Stimulated activated CD4-positive, alpha-beta T cell treated with anti-CD3 and anti-CD28 coated beads, TNF-alpha, amount 100 ng/mL, for 1 hour (primary cell): ENCODE results near the gene CCL3.
"Not testable (repeated sequence)": the region's sequence is repeated elsewhere in the genome, so short reads cannot be mapped to it uniquely, and the experiment has no call there.

ENCODE experiments used
- DNase-seq, 3 donors: peaks; one replicate each; pipeline ENCODE4 v3.0.0-alpha.2; 2020; ENCODE audit warnings: low read depth in 3 of 3, low spot score in 1 of 3

CCL3 gene

DNA sequence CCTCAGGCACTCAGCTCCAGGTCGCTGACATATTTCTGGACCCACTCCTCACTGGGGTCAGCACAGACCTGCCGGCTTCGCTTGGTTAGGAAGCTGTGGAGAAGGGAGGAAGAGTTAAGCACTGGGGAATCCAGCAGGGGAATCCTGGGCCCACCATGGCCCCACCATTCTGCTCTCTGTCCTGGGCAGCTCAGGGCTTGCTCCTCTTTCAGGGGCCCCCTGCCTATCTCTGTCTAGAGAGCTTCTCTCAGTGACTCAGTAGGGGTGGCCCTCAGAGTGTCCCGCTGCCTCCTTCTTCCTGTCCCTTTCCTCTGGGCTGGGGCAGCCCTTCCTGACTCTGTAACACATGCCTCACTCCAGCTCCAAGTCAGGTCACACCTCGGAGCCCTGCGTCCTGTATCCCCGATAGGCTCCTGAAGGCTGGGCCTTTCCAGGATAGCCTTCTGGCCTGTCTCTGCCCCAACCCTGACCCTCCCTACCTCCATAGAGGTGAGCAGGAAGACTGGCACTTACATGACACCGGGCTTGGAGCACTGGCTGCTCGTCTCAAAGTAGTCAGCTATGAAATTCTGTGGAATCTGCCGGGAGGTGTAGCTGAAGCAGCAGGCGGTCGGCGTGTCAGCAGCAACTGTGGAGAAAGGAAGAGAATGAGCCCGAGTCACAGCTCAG is 1.1 kb downstream of the CCL3 start:
- DNase-seq: no peak

DNA sequence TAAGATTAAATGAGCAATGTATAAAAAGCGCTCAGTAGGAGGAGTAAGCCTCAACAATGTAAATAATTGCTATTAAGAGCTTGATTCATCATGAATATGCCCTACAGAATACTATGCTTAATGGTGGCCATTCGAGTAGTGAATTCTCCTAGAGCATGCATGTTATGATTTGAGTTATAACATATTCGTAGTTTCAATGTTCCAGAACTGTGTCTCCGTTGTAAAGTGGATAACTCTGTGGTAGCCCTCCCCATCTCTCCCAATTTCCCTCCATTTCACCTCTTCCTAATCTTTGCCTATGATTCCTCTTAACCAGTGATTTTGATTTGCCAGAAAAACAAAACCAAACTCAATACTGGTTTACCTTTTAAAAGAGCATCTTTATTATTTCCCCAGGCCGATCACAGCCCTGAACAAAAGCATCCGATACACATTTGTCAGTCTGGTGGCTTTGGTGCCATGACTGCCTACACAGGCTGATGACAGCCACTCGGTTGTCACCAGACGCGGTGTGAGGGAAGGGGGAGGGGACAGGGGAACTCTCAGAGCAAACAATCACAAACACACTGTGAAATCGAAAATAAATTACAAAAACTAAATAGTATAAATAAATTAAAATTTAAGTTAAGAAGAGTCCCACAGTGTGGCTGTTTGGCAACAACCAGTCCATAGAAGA is 1.9 kb downstream of the CCL3 start:
- not testable (repeated sequence) for DNase-seq

DNA sequence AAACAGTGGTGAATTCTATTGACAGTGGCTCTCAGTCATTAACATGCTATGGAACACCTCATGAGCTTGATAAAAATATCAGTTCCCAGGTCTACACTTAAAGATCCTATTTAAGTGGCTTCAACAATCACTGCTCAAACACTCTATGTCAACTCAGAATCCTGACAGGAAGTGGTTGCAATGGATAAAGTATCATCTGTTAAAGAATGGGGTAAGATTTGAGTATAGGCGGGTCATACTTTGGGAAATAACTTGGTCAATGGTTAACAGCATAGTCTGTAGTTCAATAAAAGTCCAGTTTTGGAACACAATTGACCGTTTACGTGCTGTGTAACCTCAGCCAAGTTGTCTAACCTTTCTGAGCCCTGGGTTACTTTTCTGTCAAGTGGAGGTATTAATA is 2.5 kb downstream of the CCL3 start:
- DNase-seq: not testable (repeated sequence)

DNA sequence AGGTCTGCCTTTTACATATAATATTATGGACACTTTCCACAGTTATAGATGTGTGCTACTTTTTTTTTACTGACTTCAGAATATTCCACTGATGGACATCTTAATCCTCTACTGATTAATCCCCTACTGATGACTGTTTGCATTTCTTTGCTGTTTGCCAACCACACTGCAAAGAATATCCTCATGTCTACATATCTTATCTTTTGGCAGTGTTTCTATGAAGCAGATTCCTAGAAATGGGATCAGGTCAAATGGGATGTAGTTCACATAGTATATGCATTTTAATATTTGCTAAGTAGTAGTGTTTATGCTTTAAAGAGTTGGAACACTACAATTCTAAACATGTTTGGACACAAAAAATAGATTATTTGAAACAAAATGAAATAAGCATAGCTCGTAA is 3.2 kb downstream of the CCL3 start:
- DNase-seq: no peak

DNA sequence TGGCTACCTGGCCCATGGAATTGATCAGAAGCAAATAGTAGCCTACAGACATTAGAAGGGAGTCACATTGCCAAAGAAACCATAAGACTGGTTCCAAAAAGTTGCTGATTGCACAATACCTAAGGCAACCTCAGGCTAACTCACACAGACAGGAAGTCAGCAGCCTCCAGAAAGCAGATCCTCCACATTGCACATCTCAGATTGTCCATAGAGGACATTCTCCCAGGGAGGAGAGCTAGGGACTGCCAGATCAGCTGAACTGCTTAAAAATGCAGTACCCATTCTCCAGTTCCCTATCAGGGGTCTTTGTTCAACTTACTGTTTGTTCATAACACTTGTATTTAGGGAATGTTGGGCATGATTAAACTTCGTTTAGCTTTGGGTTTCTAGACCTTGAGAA is 4.2 kb downstream of the CCL3 start:
- no peak for DNase-seq

DNA sequence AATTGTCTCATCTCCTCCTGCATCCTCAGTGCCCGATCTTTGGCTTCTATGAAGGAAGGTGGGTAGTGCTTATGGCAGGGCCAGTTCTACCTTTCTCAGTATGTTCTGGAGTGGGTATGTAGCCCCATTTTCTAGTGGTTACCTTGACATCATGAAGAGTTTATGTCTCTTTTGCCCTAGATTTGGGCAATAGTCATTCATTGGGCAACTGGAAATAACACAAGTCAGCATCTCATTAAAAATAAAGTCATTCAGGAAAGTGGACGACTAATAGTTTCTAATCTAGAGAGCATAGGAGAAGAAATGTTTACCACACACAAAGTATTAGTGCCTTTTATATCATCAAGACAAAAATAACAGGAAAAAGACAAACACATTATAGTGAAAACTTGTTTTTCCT is 6.3 kb downstream of the CCL3 start:
- not testable (repeated sequence) for DNase-seq

DNA sequence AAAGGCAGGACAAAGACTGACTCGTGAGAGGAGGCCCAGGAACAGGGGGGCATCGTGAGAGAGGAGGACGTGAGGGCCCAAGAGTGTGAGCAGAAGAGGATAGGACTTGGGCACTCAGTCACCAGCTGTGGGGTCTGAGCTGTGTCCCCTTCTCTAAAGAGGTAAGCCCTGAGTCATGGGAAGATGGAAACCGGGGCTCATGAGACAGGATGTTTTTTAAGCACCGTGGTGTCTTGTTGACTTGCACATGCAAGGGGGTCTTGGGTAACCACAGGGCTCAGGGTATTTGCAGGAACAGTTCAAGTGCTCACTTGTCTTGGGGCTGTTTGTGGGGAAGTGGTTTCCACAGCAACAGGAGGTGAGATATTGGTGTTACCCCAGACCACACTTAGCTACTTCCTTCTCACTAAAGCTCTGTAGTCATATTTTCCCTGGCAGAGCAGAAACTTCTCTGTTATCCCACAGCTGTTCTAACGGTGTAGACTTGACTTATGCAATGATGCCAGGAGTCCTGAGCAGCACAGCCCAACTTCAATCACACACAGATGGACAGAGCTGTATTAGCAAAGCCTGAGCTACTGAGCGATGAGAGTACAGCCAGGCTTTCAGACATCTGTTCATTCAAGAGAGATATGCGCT is 7.3 kb downstream of the CCL3 start:
- not testable (repeated sequence) for DNase-seq

DNA sequence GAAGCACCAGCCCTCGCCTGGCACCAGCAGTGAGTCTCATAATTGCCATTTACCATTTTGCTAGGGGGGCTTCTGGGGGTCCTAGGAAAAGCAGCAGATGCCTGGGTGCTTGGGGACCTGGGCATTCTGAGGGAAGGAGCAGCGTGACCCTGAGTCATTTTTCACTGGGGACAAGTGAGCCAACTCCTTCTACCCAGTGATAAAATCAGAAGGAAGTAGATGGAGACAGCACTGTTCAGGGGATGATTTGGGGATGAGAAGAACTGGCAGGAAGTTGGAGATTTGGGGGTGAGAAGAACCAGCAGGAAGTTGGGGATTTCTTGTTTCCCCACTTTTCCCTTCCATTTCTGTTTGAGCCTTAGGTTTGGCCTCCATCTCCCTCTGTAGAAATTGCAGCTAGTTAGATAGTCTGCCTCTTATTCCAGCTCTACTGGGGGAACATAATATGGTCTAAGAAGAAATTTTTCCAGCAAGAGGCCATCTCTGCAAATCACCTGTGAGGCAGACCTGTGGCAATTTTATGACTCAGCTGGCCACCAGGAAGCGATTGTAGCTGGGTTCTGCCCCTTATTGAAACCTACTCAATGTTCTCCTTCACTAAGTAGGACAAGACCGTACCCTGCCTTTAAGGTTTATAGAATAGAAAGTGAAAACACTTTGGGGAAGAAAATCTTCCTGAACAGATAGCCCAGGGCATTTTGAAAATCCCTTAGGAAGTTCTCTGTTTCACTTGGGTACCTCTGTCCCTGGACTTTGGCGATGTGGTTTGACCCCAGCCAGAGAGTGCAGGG is 8.1 kb downstream of the CCL3 start:
- not testable (repeated sequence) for DNase-seq

DNA sequence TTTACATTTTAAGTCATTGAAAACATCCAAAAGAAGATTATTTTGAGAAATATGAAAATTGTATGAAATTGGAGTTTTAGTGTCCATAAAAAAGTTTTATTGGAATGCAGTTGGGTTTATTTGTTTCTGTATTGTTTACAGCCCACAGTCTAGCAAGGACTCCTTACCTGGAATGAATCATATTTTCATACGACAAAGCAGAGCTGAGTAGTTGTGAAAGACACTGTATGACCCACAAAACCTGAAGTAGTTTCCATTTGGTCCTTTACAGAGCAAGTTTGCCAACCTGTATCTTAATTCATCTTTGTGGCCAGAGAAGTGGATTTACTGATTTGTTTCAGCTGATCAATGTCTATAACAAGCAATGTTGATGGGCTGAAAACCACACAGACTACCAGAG is 15.6 kb downstream of the CCL3 start:
- DNase-seq: no peak

DNA sequence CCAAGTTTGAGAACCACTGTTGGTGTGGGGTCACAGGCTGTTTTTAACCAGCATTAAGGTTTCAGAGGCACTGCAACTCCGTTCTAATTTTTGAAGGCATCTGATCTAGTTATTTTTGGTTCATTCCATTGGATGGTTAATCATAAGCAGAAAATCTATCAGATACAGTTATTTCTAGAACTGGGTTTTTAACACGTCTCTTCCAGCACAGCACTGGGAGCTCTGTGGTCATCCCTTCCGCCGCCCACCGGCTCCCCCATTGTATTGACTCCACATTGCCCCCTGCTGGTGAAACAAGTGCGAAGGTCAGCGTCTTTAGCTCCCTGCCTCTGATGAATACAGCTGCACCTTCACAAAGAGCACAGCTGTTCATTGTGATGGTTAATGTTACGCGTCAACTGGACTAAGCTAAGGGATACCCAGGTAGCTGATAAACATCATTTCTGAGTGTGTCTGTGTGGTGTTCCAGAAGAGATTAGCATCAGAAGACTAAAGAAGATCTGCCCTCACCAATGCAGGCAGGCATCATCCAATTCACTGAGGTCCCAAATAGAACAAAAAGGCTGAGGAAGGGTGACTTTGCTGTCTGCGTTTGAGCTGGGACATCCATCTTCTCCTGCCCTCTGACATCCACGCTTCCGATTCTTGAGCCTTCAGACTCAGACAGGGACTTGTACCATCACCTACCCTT is 17.4 kb downstream of the CCL3 start:
- peak in 1 of 3 donors; percentile 15 for DNase-seq

DNA sequence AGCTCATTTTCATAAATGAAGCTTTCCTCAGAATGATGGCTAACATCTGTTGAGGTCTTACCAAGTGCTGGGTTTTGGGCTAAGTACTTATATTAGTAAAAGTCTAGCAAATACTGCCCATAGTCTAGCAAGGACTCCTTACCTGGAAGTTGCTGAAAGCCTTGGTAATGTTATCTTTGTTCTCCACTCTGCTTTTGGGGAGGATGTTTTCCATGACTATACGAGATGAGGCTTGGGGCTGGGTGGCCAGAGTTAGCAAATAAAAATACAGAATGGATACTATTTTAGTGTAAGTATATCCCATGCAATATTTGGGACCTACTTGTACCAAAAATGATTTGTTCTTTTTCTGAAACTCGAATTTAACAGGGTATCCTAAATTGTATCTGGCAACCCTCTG is 18.2 kb downstream of the CCL3 start:
- no peak for DNase-seq

DNA sequence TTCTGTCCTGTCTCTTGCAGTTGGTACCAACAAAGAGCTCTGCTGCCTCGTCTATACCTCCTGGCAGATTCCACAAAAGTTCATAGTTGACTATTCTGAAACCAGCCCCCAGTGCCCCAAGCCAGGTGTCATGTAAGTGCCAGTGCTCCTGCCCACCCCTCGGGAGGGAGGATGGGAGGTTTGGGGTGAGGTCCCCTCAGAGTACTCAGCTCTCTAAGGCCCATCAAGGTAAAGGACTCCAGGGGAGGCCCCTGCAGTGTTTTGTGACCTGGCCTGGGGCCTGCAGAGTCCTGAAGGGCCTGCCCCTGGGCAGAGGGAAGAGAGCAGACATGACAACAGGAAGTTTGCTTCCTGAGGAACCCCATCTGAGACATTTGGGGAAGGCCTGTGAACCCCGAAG is 19.5 kb downstream of the CCL3 start:
- DNase-seq: no peak

DNA sequence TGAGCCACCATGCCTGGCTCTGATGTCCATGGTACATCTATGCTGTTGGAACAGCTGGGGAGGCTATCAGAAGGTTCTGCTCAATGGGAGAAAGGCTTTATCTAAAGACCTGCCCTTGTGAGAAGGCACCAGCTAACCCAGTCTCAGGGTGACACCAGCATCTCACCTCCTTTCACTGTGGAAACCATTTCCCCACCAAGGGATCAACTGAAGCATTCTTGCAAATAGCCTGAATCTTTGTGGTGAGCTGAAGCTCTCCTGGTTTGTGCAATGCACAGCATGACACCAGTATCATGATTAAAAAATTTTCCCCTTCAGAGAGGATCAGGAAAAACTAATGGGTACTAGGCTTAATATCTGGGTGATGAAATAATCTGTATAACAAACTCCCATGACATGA is 20.8 kb downstream of the CCL3 start:
- DNase-seq: no peak

DNA sequence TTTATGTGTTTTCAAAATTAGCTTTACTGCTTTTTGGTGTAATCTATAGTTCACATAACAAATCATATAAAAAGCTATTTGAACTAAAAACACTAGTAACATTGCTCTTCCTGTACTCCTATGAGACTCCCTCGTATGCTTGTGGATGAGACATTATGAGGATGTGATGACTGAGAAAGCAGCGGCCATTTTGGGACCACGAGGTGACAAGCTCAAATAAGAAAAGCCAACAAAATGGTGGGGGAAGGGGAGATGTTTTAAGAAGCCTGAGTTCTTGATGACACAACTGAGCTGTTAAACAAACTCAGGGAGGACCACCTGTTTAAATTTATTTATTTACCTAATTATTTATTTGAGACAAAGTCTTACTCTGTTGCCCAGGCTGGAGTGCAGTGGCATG is 21.4 kb downstream of the CCL3 start:
- no peak for DNase-seq

DNA sequence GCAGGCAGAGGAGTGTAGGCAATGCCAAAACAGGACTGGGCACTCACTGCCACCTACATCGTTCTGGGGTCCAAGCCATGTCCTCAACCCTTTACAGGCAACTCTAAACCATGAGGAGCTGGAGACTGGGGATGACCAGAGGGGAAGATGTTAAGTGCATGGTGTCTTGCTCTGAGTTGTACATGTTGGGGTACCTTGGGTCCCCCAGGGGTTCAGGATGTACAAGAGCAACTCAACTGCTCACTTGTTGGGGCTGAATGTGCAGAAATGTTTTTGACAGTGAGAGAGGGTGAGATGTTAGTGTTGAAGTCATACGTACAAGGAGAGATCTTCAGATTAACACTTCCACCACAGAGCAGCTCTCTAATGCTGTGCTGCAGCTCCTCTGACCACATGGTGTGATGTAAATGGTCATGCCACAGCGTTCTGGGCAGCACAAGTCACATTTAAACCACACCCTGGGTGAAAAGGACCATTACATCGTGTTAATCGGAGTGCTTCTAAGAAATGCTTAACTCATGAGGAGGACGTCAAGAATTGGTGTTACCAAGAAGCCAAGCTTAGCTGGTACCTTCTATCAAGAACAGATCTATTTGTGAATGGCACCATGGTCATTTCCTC is 23.5 kb downstream of the CCL3 start:
- no peak for DNase-seq

DNA sequence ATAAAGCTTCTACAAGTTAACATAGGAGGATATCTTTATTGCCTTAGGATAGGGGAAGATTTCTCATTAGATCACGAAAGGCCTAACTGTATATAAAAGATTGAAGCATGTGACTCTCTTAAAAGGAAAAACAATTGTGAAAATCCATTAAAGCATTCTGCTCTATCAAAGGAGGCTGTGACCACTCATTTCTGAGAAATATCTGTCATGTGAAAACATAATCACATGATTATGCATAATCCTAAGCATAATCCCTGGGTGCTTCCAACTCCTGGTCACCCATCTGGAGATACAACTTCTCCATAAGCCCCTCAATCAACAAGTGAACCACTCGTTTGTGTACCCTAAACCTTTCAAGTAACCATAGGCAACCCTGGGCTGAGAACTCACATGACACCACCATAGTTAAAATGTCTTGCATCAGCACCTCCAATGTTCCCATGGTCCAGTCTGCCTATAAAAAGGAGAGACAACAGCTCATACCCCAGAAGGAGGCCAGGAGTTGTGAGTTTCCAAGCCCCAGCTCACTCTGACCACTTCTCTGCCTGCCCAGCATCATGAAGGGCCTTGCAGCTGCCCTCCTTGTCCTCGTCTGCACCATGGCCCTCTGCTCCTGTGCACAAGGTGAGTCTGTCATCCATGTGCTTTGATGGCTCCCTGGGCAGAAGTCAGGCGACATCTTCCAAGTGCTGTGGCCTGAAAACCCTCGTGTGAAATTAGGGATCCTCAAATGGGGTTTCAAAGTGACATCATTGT is 26.0 kb downstream of the CCL3 start, which contains the start of gene CCL18:
Gene CCL18, plus strand, starts transcription at position 487 of the 756 bp plus-strand sequence. Its CDS starts 71 bp downstream, at position 558.
- no peak for DNase-seq

DNA sequence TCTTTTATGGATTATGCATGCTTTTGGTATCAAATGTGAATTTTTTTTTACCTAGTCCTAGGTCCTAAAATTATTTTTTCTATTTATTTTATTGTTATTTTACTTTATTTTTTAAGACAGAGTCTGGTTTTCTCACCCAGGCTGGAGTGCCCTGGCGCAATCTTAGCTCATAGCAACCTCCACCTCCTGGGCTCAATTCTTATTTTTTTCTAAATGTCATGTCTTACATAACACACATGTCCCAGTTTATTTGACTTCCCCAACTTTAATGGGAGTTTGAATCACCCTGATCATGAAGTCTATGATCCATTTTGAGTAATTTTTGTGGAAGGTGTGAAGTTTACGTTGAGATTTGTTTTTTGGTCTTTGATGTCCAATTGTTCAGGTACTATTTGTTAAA is 29.1 kb downstream of the CCL3 start:
- no peak for DNase-seq

DNA sequence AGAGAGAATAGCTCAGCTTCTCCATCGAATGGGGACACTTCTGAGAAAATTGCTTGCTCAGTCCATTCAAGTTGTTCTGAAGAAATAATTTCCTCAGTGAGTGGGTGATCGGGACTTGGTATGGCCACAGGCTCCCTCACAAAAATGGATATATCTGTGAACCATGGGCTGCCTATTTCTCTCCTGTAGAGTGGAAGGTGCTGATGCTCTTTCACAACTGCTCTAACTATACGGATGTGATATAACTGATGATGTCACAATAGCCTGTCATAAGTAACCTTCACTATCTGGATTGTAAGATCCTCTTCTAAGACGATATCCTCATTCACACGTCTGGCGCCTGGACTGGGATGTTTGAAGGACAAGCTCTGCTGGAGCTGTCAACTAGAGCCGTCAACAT is 30.5 kb downstream of the CCL3 start:
- no peak for DNase-seq

DNA sequence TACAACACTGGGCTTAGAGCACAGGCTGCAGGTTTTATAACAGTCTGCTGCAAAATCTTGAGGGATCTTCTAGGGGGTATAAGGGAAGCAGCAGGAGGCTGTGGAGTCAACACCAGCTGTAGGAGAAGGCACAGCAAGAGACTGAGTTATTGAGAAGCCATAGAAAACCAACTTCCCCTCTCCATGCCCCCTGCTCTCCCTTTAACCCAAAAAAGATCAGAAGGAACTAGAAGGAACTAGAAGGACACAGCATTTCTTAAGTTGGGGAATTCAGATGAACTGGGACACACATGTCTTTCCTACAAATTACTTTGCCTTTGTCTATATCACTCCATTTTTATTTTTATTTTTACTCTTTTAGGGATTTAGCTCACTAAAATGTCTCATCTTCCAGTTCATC is 32.0 kb downstream of the CCL3 start:
- no peak for DNase-seq
